HG03439 (cell line): ENCODE results near the gene FHIT.

Source experiments
- ATAC-seq: cut with Tn5 transposase; IDR thresholded peaks from one replicate; pipeline ENCODE4 v1.9.1; 2021; ENCODE audit warnings: mild to moderate bottlenecking, moderate library complexity; ENCODE audit not compliant: unreplicated experiment

The FHIT gene

DNA sequence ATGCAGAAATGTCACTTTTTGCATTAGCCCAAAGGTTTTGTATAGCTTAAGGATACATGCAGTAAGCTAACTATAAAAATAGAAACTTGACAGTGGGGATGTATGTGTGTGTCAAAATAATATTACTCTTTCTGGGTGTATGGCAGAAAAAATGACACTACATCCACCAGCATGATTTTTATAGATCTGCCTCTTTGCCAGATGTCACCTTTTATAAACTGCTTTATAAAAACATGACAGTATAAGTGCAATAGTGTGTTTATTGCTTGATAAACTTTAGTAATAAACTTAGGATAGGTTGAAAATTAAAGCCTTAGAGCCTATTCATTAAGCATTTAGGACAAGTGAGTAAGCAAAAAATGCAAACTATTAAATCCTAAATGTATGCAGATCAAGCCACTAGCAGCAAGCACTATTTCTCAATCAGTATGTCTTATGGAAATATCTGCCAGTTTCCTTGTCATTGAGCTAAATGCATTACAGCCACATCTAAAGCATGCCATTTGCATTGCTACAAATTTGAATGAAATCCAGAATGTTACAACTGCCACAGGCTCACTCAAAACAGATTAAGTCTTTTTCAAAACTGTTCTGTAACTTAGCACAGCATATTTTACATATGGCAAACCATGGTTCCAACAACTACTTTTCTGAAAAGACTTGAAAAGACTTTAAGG, 935.0 kb downstream of the FHIT start:
- no peak for ATAC-seq

DNA sequence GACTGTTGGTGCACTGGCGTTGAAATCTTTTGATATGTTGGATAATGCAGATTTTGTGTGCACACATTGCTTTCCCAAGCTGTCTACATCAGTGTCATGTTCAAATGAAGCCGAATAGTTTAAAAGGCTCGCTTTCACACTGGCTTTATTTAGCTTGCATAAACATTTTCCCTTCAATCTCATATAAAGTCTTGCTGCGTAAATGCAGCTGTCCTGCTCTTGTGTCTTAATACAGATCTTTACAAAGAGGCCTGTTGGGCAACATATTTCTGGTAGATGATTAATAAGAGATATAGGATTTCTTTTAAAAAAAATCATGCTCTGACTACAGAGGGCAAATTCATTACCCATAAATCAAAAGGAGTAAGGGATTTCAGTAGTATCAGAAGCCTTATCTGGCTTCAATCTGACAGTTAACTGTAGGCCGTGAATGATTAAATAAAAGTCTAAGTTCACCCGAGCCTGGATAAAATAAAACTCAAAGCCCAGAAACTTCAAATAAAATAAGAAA, 937.2 kb downstream of the FHIT start:
- ATAC-seq: no peak

DNA sequence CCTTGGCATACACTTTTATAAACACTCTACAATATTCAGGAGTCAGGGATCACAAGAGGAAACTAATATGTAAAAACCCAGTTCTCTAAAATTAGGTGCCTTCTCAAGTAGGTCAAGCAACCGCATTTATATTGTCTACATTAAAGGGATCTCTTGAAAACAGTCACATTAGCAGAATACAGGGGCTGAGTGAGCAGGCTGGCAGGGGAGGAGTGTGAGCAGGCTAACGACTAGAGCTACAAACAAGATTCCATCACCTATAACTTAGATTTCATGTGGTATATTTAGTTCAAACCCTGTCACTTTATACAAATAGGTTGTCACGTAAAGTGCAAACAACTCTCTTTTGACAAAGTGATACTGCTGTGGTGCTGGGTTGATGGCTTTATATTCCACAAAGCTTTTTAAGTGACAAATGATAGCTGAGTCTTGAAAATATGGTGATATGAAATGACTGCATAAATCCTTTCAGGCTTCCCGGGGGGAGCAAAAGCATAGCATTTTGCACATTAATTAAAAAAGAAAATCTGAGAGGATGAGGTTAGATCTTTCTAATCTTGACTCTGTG, 937.9 kb downstream of the FHIT start:
- no peak for ATAC-seq

DNA sequence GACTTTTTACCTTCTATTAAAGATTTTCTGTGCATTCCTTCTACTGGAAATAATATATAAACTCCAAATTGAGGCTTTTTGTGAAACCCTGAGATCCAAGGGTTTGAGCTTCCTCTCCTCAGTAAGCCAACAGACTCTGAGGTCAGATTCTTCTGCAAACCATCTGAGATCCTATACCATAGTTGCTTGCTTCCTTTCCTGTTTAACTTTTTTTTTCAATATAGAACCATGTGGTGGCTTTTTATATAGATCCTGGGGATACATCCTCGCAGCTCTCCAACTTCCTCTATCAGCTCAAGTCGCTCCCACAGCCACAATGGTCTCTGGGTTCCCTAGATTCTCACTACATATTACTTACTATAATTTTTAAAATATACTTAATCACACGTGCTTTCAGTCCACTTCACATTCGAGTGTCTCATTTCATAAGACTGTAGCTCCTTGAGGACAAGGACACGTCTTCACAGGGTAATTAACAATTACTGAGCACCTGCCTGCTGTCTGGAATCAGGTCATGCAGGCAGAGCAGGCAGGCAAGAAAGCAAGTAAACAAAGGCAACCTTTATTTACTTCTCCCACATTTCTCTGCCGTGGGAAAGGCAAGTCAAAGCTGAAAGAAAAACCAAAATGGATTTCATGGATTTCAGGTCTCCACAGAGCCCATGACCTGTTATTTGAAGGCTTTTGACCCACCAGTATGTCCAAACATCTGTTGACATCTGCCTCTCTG, 941.5 kb downstream of the FHIT start:
- ATAC-seq: no peak

DNA sequence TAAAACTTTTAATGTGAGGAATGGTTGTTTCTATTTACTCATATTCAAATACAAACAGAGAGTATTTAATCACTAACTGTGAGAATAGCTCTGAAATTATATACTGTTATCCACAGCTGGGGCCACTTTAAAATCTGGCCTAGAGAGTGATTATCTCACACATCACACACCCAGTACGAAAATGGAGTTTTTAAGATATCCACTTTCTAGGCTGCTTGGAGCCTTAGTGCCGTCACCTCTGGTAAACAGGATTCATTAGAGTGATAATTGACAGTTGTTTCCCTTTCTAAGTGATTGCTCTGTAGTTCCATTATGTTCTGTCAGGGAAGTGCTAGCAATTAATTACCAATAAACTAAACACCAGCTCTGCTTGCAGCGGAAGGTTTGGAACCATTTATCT, 942.4 kb downstream of the FHIT start:
- ATAC-seq: no peak

DNA sequence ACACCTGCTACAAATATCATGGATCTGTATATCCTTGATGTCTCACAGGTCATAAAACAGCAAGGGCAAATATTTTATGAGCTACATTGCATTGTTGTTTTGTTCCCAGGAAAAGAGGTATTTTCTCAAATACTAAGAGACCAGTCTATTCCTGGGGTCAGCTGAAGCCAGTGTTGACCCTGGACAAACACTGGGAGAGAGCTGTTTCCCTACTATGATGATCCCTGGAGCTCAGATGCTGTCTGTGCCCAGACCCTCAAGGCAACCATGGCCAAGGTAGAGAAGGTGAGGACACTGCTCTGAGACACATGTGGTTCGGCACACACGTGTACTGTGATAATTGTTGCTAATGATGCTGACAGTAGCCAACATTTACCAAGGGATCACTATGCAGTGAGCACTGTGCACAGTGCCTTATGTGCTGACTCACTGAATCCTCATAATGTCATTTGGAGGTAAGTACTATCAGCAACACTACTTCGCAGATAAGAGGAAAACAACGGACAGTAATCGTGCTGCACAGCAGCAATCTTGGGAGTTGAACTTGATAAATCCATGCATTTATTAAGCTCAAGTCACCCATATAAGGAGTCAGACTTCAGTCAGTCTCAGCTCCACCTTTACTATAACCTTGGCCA, 943.6 kb downstream of the FHIT start:
- no peak for ATAC-seq

DNA sequence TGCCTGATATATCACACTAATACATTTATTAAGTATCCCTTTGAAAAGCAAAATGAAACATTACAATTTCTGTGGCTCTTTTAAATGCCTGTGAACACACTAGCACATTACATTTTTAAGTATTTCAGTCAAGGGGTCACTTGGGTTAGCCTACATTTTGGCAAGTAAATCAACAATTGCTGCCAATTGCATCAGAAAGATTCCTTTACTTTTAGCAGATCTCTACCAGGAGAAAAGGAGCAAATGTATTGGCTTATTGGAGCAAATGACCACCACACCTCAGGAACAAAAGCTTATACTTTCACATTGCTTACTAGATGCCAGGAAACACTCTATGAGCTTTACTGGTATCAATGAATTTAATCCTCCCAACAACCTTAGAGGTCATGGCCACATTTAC, 947.1 kb downstream of the FHIT start:
- ATAC-seq: no peak

DNA sequence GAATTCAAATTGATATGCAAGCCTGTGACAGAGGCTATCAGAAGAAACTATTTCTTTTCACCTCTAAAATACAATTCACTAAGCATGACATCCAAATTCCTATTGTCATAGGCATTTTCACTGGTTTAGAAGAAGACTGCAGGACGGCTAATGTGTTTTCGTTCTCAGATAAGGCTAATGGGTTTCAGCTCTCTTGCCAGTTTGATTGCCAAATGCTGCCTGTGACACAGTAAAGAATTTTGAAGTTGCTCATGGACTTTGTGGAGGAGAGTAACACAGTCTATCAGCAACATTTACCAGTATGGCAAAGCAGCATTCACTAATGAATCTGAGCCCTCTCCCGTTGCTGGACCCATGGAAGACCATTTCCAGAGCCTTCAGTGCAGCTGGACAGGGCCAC, 948.1 kb downstream of the FHIT start:
- no peak for ATAC-seq

DNA sequence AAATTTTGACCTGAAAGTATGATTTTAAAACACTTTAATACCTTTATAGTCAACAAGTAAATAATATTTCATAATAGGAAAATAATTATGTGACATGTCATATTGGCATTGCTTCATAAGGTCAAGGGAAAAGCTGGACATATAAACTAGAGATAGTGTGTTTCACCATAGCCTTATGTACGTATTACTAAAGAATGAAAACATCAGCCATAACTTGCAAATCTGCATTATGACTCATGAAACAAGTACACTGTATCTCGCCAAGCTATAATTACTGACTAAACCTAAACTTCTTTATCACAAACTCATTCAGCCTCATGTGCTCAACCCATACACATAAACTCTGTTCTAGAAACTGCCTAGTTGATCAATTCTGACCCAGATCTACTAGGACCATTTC, 950.1 kb downstream of the FHIT start:
- ATAC-seq: no peak

DNA sequence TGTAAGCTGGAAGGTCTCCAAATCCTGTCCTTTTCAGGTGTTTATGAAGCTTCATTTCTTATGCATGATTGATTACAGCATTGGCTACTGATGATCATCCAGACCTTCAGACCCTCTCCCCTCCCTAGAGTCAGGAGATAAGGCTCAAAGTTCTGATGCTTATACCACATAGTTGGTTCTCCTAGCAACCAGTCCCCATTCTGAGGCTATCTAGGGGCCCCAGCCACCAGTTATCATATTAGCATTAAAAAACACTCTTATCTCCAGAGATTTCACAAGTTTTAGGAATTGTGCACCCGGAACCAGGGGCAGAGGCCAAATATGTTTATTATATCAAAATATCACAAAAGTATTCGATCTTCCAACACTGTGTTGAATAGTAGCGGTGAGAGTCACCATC, 953.1 kb downstream of the FHIT start:
- no peak for ATAC-seq

DNA sequence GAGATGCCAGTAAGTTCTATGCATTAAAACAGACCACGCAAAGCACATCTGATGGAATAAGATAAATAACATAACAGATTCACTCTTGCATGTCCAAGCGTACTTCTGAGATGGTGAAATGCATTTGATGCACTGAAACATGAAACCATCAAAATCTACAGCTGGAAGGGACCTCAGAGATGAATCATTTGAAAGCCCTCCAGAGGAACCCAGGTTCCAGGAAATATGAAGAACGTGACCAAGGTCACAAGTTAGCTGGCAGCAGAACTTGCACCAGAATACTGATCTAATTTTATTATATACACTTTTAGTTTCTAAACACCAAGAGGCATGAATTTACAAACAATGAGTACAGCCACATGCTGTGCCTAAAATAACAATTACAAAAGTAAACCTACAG, 957.1 kb downstream of the FHIT start:
- no peak for ATAC-seq

DNA sequence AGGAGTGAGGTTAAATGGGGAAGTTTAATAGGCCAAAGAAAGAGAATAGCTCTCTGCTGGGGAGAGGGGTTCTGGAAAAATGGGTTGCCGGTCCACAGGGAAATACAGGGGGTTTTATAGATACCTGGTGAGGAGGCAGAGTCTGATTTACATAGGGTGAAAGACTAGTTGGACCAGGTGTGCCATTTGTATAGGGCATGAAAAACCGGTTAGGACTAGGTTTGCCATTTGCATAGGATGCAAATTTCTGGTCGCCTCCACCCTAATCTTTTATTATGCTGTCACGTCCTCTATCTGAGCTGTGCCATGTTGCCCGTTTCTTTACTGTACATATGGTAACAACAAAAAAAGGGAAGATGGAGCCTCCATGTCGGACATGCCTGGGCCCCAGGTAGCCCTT, 960.1 kb downstream of the FHIT start:
- ATAC-seq: no peak

DNA sequence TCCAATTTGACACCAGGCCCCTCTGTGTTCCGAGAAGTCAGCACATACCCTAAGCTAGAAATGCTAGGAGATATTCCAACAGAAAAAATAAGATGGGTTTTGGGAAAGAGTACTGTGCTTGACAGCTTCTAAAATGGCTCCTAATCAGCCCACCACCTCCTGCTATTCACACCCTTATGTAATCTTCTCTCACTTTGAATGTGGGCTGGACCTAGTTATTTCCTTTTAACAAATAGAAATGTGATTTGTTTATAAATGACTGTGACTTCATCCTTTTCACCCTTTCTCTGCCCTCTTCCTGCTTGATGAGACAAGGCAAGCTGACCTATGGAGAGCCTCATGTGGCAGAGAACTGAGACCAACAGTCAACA, 961.1 kb downstream of the FHIT start:
- ATAC-seq: no peak

DNA sequence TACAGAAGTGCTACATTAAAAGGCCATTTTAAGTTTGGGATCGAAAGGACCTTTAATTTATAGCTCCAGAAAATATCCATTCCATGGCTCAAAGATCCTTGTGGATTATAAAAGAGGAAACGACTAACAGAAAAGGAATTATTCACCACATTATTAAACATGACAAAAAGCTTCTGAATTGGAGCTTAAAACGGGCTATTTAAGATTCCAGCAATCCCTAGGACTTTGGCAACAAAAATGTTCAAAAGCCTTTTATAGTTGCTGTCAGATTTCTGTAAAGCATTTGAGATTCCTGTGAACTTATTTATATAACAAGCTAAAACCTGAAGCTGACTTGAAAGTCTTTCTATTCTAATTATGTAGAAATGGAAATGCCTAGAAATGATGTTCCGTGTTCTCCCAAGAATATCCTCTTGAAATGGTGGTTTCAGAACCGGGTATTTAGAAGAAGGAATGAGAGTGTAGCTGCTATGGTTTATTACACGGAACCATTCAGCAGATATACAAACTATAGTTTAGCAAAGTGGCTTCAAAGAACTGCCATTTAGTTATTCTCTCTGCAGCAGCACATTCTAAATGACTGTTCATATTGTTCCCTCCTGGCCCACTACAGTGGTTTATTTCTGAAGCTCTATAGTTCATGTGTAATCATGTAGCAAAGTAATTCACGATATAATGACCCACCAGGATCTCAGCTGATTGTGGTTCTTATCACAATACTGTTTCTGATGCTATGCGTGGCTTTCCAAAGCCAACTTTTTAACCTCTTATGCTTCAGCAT, 961.7 kb downstream of the FHIT start:
- no peak for ATAC-seq

DNA sequence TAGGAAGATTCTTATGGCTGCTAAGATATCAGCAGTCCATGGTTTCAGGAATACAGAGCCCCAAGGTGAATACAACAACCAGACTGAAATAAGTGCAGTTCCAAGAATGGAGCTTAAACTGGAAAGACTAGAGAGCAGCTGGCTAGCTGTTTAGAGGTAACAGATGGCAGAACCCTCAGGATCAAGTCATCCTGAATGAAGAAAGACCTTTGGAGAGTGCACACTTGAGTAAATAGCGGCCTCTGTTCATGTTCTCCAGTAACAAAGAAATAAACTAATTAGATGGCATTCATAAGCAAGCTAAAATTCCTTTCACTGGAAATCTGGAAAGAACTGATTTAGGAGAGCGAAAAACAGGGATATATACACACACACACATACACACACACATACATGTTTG, 968.4 kb downstream of the FHIT start:
- no peak for ATAC-seq

DNA sequence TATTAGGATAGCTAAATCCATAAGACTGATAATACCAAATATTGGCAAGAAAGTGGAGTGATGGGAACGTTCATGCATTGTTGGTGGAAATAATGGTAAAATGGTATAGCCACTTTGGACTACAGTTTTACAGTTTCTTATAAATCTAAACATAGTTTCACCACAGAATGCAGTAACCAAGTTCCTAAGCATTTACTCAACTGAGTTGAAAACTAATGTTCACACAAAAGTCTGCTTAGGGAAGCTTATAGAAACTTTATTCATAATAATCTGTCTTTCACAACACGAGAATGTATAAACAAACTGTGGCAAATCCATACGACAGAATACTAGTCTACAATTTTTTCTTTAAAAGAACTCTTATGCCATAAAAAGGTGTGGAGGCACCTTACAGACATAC, 969.3 kb downstream of the FHIT start:
- ATAC-seq: no peak

DNA sequence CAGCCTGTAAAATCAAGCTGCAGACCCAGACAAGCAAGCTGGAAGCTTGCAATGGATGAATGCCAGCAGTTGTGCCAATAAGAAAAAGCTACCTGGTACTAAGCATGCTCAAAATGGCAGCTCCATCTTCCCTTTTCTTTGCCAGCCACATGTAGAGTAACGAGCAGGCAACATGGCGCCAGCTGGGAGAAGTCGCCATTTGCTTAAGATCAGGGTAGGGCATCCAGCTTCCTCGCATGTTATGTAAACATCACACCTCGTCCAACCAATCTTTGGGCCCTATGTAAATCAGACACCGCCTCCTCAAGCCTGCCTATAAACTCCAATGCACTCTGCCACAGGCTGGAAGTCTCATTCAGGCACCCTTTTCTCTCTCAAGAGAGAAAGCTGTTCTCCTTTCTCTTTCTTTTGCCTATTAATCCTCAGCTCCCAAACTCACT, 973.9 kb downstream of the FHIT start:
- ATAC-seq: no peak

DNA sequence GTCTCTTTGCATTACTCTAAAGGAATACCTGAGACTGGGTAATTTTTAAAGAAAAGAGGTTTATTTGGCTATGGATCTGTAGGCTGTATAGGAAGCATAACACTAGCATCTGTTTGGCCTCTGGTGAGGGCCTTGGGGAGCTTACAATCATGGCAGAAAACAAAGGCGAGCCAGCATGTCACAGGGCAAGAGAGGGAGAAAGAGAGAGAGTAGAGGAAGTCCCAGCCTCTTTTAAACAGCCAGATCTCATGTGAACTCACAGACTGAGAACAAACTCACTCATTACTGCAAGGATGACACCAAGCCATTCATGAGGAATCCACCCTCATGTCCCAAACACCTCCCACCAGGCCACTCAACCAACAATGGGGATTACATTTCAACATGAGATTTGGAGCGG, 974.6 kb downstream of the FHIT start:
- no peak for ATAC-seq

DNA sequence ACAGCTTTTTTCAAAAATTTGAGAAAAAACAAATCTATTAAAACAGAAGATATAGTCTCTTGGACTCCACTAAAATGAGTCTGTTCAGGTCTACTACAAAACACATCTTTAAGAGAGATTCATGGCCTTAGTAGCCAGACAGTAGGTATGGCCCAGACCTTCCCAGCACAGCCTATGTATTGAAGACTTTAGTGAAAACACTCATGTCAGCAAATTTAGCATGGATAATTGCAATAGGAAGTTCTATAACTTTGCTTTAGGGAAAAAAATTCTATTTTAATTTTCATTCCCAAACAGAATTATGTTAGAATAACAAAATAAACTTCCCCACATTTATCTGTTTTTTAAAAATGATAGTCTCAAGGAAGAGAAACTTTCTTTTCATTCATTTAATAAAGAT, 976.6 kb downstream of the FHIT start:
- no peak for ATAC-seq

DNA sequence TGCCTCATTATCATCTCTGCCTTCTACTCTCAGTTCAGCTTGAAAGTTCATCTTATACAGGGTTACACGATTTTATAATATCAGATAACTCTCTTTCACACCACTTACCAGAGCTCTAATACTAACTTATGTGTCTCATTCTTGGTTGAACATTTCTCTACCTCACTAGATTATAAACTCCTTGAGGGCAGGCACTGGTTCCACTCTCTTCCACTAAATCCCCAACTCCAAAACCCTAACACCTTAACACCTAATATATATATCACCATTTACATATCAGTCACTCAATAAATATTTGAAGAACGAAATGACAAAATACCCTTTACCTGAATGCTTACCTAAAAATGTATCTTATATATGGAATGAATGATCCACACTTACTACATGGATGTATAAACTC, 977.2 kb downstream of the FHIT start:
- ATAC-seq: no peak

DNA sequence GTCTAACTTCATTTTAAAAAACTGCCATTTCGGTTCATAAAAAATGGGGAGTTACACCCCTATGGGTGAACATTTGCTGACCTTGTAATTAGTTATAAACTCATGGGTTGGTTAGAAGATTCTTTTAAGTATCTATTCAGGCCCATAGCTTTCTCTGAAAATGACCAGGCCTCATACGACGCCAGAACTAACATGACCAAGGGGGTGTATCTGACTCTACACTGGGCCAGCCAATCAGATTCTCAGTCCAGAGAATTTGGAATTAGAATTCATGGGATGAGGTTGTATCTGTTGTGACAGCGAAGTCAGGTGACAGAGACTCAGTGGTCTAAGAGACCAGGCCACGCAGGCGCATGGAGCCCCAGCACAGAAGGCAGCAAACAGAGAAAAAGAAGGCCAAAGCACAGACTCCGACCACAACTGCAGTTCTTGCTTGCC, 981.4 kb downstream of the FHIT start:
- ATAC-seq: no peak
